Esophagus muscularis mucosa (tissue), 3 donors: ENCODE data around the gene NRIP1.

ENCODE experiments used
- CTCF ChIP-seq, 3 experiments: fragments of 200-600 bp in 2 of 3; fragments of 450-650 bp in 1 of 3; sonication (generic) in 2 of 3; IDR thresholded peaks; one replicate each; pipeline ENCODE4 v1.5.1; 2017 to 2019; ENCODE audit warnings: antibody characterized with exemption in 3 of 3, mild to moderate bottlenecking in 2 of 3, moderate library complexity in 1 of 3
- POLR2AphosphoS5 ChIP-seq, 2 donors: sonication (generic); formaldehyde crosslinking; IDR thresholded peaks; one replicate each; pipeline ENCODE4 v1.6.1; 2017; ENCODE audit warnings: antibody characterized with exemption in 2 of 2

GRCh38 chr21:15076730-15077129 lies 11.9 kb upstream of the NRIP1 start:
- TF ChIP-seq CTCF (IDR thresholded peaks at IDR 0.05) = no peak
- no peak for TF ChIP-seq POLR2AphosphoS5 (IDR thresholded peaks at IDR 0.05)
